T-helper 1 cell treated with Interleukin-12 subunit alpha and Interleukin-12 subunit beta and Interleukin-4 antibody, amounts not matched to agents 30 μg/mL and 1 μg/mL, for 36 hours (primary cell): ENCODE results near the gene SND1.

Experiments used
- H3K27ac Mint-ChIP-seq: one replicate; pipeline ENCODE4 v1.8.0; 2021; ENCODE audit warnings: mild to moderate bottlenecking, mixed read lengths
- H3K27me3 Mint-ChIP-seq: one replicate; pipeline ENCODE4 v1.8.0; 2021; ENCODE audit warnings: low read depth, mixed read lengths
- H3K36me3 Mint-ChIP-seq: one replicate; pipeline ENCODE4 v1.8.0; 2021; ENCODE audit warnings: low read depth, mixed read lengths
- H3K4me1 Mint-ChIP-seq: one replicate; pipeline ENCODE4 v1.8.0; 2021; ENCODE audit warnings: low read depth, mixed read lengths
- H3K4me3 Mint-ChIP-seq: one replicate; pipeline ENCODE4 v1.8.0; 2021; ENCODE audit warnings: mild to moderate bottlenecking, moderate library complexity, mixed read lengths
- H3K9me3 Mint-ChIP-seq: one replicate; pipeline ENCODE4 v1.8.0; 2021; ENCODE audit warnings: mixed read lengths

SND1 gene

GRCh38 chr7:128091106-128091505 is 439.1 kb downstream of the SND1 start:
- H3K4me1 Mint-ChIP-seq = peaks cover 2% of the 10 kb centered on the region
- H3K27ac Mint-ChIP-seq = no peak overlapping the region
- no peak overlapping the region for H3K4me3 Mint-ChIP-seq
- H3K27me3 Mint-ChIP-seq = no peaks in the 10 kb centered on the region
- peaks cover 30% of the 10 kb centered on the region for H3K36me3 Mint-ChIP-seq
- no peaks in the 10 kb centered on the region for H3K9me3 Mint-ChIP-seq

- Mint-ChIP-seq H3K36me3 (peaks cover 31% of the 10 kb centered on the region), H3K4me3 (no peak overlapping the region), H3K27me3 (no peaks in the 10 kb centered on the region), H3K9me3 (no peaks in the 10 kb centered on the region), H3K4me1 (peaks cover 2% of the 10 kb centered on the region), H3K27ac (no peak overlapping the region)
These were observed 440.2 kb downstream of the SND1 start for GRCh38 chr7:128092221-128092620.

GRCh38 chr7:128093614-128094570 is 441.9 kb downstream of the SND1 start:
- Mint-ChIP-seq H3K27ac (no peak overlapping the region), H3K36me3 (peaks cover 24% of the 10 kb centered on the region), H3K4me3 (no peak overlapping the region), H3K4me1 (no peaks in the 10 kb centered on the region), H3K27me3 (no peaks in the 10 kb centered on the region), H3K9me3 (no peaks in the 10 kb centered on the region)

GRCh38 chr7:128094686-128095085 is 442.7 kb downstream of the SND1 start:
- H3K36me3 Mint-ChIP-seq = peaks cover 20% of the 10 kb centered on the region
- H3K4me3 Mint-ChIP-seq = no peak overlapping the region
- no peaks in the 10 kb centered on the region for H3K4me1 Mint-ChIP-seq
- no peaks in the 10 kb centered on the region for H3K9me3 Mint-ChIP-seq
- no peaks in the 10 kb centered on the region for H3K27me3 Mint-ChIP-seq
- no peak overlapping the region for H3K27ac Mint-ChIP-seq

GRCh38 chr7:128097211-128097731 is 445.3 kb downstream of the SND1 start:
- no peaks in the 10 kb centered on the region for H3K27me3 Mint-ChIP-seq
- peaks cover 4% of the 10 kb centered on the region for H3K36me3 Mint-ChIP-seq
- peaks cover 1% of the 10 kb centered on the region for H3K4me1 Mint-ChIP-seq
- H3K9me3 Mint-ChIP-seq = no peaks in the 10 kb centered on the region
- H3K27ac Mint-ChIP-seq = no peak overlapping the region
- no peak overlapping the region for H3K4me3 Mint-ChIP-seq

- H3K27ac Mint-ChIP-seq = no peak overlapping the region
- peaks cover 4% of the 10 kb centered on the region for H3K36me3 Mint-ChIP-seq
- H3K27me3 Mint-ChIP-seq = peaks cover 10% of the 10 kb centered on the region
- H3K4me1 Mint-ChIP-seq = peaks cover 4% of the 10 kb centered on the region
- no peaks in the 10 kb centered on the region for H3K9me3 Mint-ChIP-seq
- H3K4me3 Mint-ChIP-seq = no peak overlapping the region
These were observed 446.6 kb downstream of the SND1 start for GRCh38 chr7:128098629-128099028.

GRCh38 chr7:128099204-128099671 is 447.2 kb downstream of the SND1 start:
- Mint-ChIP-seq H3K27ac (no peak overlapping the region), H3K4me1 (peaks cover 6% of the 10 kb centered on the region), H3K9me3 (no peaks in the 10 kb centered on the region), H3K4me3 (no peak overlapping the region), H3K27me3 (peaks cover 12% of the 10 kb centered on the region), H3K36me3 (peaks cover 4% of the 10 kb centered on the region)

GRCh38 chr7:128100225-128100948 is 448.4 kb downstream of the SND1 start:
- peaks cover 10% of the 10 kb centered on the region for H3K4me1 Mint-ChIP-seq
- H3K27ac Mint-ChIP-seq = no peak overlapping the region
- peaks cover 19% of the 10 kb centered on the region for H3K27me3 Mint-ChIP-seq
- no peak overlapping the region for H3K4me3 Mint-ChIP-seq
- H3K36me3 Mint-ChIP-seq = peaks cover 4% of the 10 kb centered on the region
- no peaks in the 10 kb centered on the region for H3K9me3 Mint-ChIP-seq

- Mint-ChIP-seq H3K4me1 (peaks cover 10% of the 10 kb centered on the region), H3K27ac (no peak overlapping the region)
These were observed 449.1 kb downstream of the SND1 start for GRCh38 chr7:128100949-128101713.

GRCh38 chr7:128102490-128103291 is 450.7 kb downstream of the SND1 start:
- peaks cover 29% of the 10 kb centered on the region for H3K27me3 Mint-ChIP-seq
- no peak overlapping the region for H3K27ac Mint-ChIP-seq
- no peaks in the 10 kb centered on the region for H3K9me3 Mint-ChIP-seq
- no peaks in the 10 kb centered on the region for H3K36me3 Mint-ChIP-seq
- no peak overlapping the region for H3K4me3 Mint-ChIP-seq
- H3K4me1 Mint-ChIP-seq = peaks cover 16% of the 10 kb centered on the region

More at GRCh38 chr7:128100949-128101713, 449.1 kb downstream of the SND1 start:
- no peak overlapping the region for H3K4me3 Mint-ChIP-seq
- peaks cover under 1% of the 10 kb centered on the region for H3K36me3 Mint-ChIP-seq
- H3K9me3 Mint-ChIP-seq = no peaks in the 10 kb centered on the region
- peaks cover 23% of the 10 kb centered on the region for H3K27me3 Mint-ChIP-seq

GRCh38 chr7:128103498-128104107 is 451.6 kb downstream of the SND1 start:
- Mint-ChIP-seq H3K36me3 (no peaks in the 10 kb centered on the region), H3K27me3 (peaks cover 29% of the 10 kb centered on the region), H3K4me3 (peak overlapping the region; percentile 86), H3K4me1 (peaks cover 19% of the 10 kb centered on the region), H3K9me3 (no peaks in the 10 kb centered on the region), H3K27ac (peak overlapping the region; percentile 55)

- H3K4me1 Mint-ChIP-seq = peaks cover 26% of the 10 kb centered on the region
- no peak overlapping the region for H3K27ac Mint-ChIP-seq
- no peaks in the 10 kb centered on the region for H3K9me3 Mint-ChIP-seq
- H3K36me3 Mint-ChIP-seq = no peaks in the 10 kb centered on the region
- H3K27me3 Mint-ChIP-seq = peaks cover 29% of the 10 kb centered on the region
- peak overlapping the region; percentile 86 for H3K4me3 Mint-ChIP-seq
These were observed 452.2 kb downstream of the SND1 start for GRCh38 chr7:128104108-128104742.
